HEK293 (cell line): ENCODE data around the gene UROC1.

Source experiments
- CTCF ChIA-PET: fragments of 350-600 bp; formaldehyde crosslinking; extraction: SDS; loops from one replicate; lab custom pipeline; 2021; ENCODE audit warnings: antibody characterized with exemption; lab: Yijun Ruan, JAX
- POLR2A ChIA-PET: fragments of 300-600 bp; formaldehyde crosslinking; extraction: SDS; loops from one replicate; lab custom pipeline; 2020; ENCODE audit warnings: antibody characterized with exemption, inconsistent platforms; lab: Yijun Ruan, JAX
- H3K27ac ChIP-seq: fragments of 200-500 bp; sonication (Bioruptor generic); 2 replicates; pipeline ENCODE4 v1.5.1; 2014; ENCODE audit warnings: low read depth, low read length, control low read depth, inconsistent platforms; ENCODE audit errors: extremely low read depth
- H3K36me3 ChIP-seq, 2 experiments: fragments of 200-500 bp in 1 of 2; sonication (Bioruptor generic) in 1 of 2; 1 replicate in 1 of 2; 2 replicates in 1 of 2; pipeline ENCODE4 v1.5.1; 2014 to 2017; ENCODE audit warnings: inconsistent platforms in 2 of 2, low read length in 2 of 2; ENCODE audit not compliant: control insufficient read depth in 2 of 2, insufficient read depth in 1 of 2
- H3K4me1 ChIP-seq: fragments of 200-500 bp; sonication (Bioruptor generic); 2 replicates; pipeline ENCODE4 v1.5.1; 2014; ENCODE audit warnings: mild to moderate bottlenecking, low read length, inconsistent platforms; ENCODE audit not compliant: control insufficient read depth, insufficient read depth
- H3K4me3 ChIP-seq: 2 replicates; pipeline ENCODE4 v1.5.1; 2011; ENCODE audit warnings: low read depth, mild to moderate bottlenecking, control low read depth, low read length, moderate library complexity
- H3K9me3 ChIP-seq: fragments of 200-500 bp; sonication (Bioruptor generic); 2 replicates; pipeline ENCODE4 v1.5.1; 2014; ENCODE audit warnings: low read depth, low read length, inconsistent platforms; ENCODE audit not compliant: control insufficient read depth, insufficient read depth
- AEBP2 ChIP-seq: fragments of 450-650 bp; formaldehyde crosslinking; IDR thresholded peaks from 2 replicates; pipeline ENCODE4 v1.5.1; 2016; ENCODE audit warnings: missing biosample characterization, missing genetic modification characterization, borderline replicate concordance
- CTCF ChIP-seq: fragments of 450-650 bp; formaldehyde crosslinking; IDR thresholded peaks from 2 replicates; pipeline ENCODE4 v1.5.1; 2016; ENCODE audit warnings: missing biosample characterization, missing genetic modification characterization
- ELK4 ChIP-seq: IDR thresholded peaks from 2 replicates; pipeline ENCODE4 v1.6.1; 2011; ENCODE audit warnings: mild to moderate bottlenecking, low read depth, low read length, borderline replicate concordance
- KLF9 ChIP-seq: fragments of 450-650 bp; formaldehyde crosslinking; IDR thresholded peaks from 2 replicates; pipeline ENCODE4 v1.5.1; 2016; ENCODE audit warnings: missing biosample characterization, missing genetic modification characterization, low read depth
- MYNN ChIP-seq: fragments of 450-650 bp; formaldehyde crosslinking; IDR thresholded peaks from 2 replicates; pipeline ENCODE4 v1.5.1; 2016; ENCODE audit warnings: missing biosample characterization, missing genetic modification characterization, borderline replicate concordance
- OVOL3 ChIP-seq: fragments of 450-650 bp; formaldehyde crosslinking; IDR thresholded peaks from 2 replicates; pipeline ENCODE4 v1.5.1; 2016; ENCODE audit warnings: missing biosample characterization, missing genetic modification characterization
- REST ChIP-seq: fragments of 450-650 bp; formaldehyde crosslinking; IDR thresholded peaks from 2 replicates; pipeline ENCODE4 v1.5.1; 2016; ENCODE audit warnings: missing biosample characterization, missing genetic modification characterization
- SCRT1 ChIP-seq: fragments of 450-650 bp; formaldehyde crosslinking; IDR thresholded peaks from 2 replicates; pipeline ENCODE4 v1.5.1; 2016; ENCODE audit warnings: missing biosample characterization, missing genetic modification characterization, borderline replicate concordance
- SP3 ChIP-seq: fragments of 450-650 bp; formaldehyde crosslinking; IDR thresholded peaks from 2 replicates; pipeline ENCODE4 v1.5.1; 2016; ENCODE audit warnings: missing biosample characterization, missing genetic modification characterization
- ZNF362 ChIP-seq: fragments of 450-650 bp; formaldehyde crosslinking; IDR thresholded peaks from 2 replicates; pipeline ENCODE4 v1.5.1; 2016; ENCODE audit warnings: missing biosample characterization, missing genetic modification characterization
- ZNF366 ChIP-seq: fragments of 450-650 bp; formaldehyde crosslinking; conservative IDR thresholded peaks from 2 replicates; pipeline ENCODE4 v1.5.1; 2016; ENCODE audit warnings: missing biosample characterization, missing genetic modification characterization
- ZNF426 ChIP-seq: fragments of 450-650 bp; formaldehyde crosslinking; IDR thresholded peaks from 2 replicates; pipeline ENCODE4 v1.5.1; 2017; ENCODE audit warnings: missing biosample characterization, missing genetic modification characterization, mild to moderate bottlenecking, inconsistent platforms, moderate library complexity
- ZNF488 ChIP-seq: fragments of 450-650 bp; formaldehyde crosslinking; IDR thresholded peaks from 2 replicates; pipeline ENCODE4 v1.5.1; 2016; ENCODE audit warnings: missing biosample characterization, missing genetic modification characterization
- ZNF501 ChIP-seq: fragments of 450-650 bp; formaldehyde crosslinking; IDR thresholded peaks from 2 replicates; pipeline ENCODE4 v1.5.1; 2016; ENCODE audit warnings: missing biosample characterization, missing genetic modification characterization
- ZNF521 ChIP-seq: fragments of 450-650 bp; formaldehyde crosslinking; IDR thresholded peaks from 2 replicates; pipeline ENCODE4 v1.5.1; 2017; ENCODE audit warnings: missing biosample characterization, mild to moderate bottlenecking, missing genetic modification characterization
- ZNF549 ChIP-seq: fragments of 450-650 bp; IDR thresholded peaks from 2 replicates; pipeline ENCODE4 v1.5.1; 2018; ENCODE audit warnings: missing biosample characterization, missing genetic modification characterization, mild to moderate bottlenecking, inconsistent platforms, moderate library complexity
- ZNF555 ChIP-seq: fragments of 450-650 bp; formaldehyde crosslinking; conservative IDR thresholded peaks from 2 replicates; pipeline ENCODE4 v1.5.1; 2017; ENCODE audit warnings: missing biosample characterization, mild to moderate bottlenecking, missing genetic modification characterization, inconsistent platforms
- ZNF600 ChIP-seq: fragments of 450-650 bp; formaldehyde crosslinking; IDR thresholded peaks from 2 replicates; pipeline ENCODE4 v1.5.1; 2016; ENCODE audit warnings: missing biosample characterization, missing genetic modification characterization
- ZNF626 ChIP-seq: fragments of 450-650 bp; sonication (Bioruptor Pico); formaldehyde crosslinking; IDR thresholded peaks from 2 replicates; pipeline ENCODE4 v1.5.1; 2018; ENCODE audit warnings: missing biosample characterization, missing genetic modification characterization, inconsistent platforms
- ZNF664 ChIP-seq: fragments of 450-650 bp; formaldehyde crosslinking; IDR thresholded peaks from 2 replicates; pipeline ENCODE4 v1.5.1; 2016; ENCODE audit warnings: missing biosample characterization, missing genetic modification characterization
- ZNF776 ChIP-seq: fragments of 450-650 bp; formaldehyde crosslinking; IDR thresholded peaks from 2 replicates; pipeline ENCODE4 v1.5.0; 2017; ENCODE audit warnings: missing biosample characterization, missing genetic modification characterization, borderline replicate concordance
- ZNF791 ChIP-seq: fragments of 450-650 bp; formaldehyde crosslinking; IDR thresholded peaks from 2 replicates; pipeline ENCODE4 v1.5.1; 2016; ENCODE audit warnings: missing biosample characterization, missing genetic modification characterization
- ZNF843 ChIP-seq: fragments of 450-650 bp; formaldehyde crosslinking; IDR thresholded peaks from 2 replicates; pipeline ENCODE4 v1.5.1; 2016; ENCODE audit warnings: missing biosample characterization, missing genetic modification characterization

UROC1 gene

GRCh38 chr3:126482503-126483255, 34.9 kb downstream of the UROC1 start:
- ChIA-PET POLR2A (no interaction called here), CTCF (interaction anchor here (0.5 kb wide), 1 partner anchor 10 kb away, joined by 3 read pairs; no protein-coding TSS in a partner anchor)
- no peak overlapping the region for H3K4me3 ChIP-seq
- H3K4me1 ChIP-seq = no peaks in the 10 kb centered on the region
- no peaks in the 10 kb centered on the region for H3K36me3 ChIP-seq
- TF ChIP-seq MYNN (no peak), ZNF488 (no peak), ZNF626 (no peak), KLF9 (tag by site-specific recombination) (no peak), ZNF555 (tag by site-specific recombination) (no peak), SCRT1 (tag by site-specific recombination) (no peak), ZNF362 (no peak), ZNF549 (tag by site-specific recombination) (no peak), REST (no peak), ZNF366 (no peak), CTCF (no peak), ZNF600 (tag by site-specific recombination) (no peak), ZNF501 (tag by site-specific recombination) (no peak), AEBP2 (no peak), ZNF843 (no peak)
- H3K27ac ChIP-seq = no peak overlapping the region
- H3K9me3 ChIP-seq = no peaks in the 10 kb centered on the region

- H3K36me3 ChIP-seq = no peaks in the 10 kb centered on the region
- H3K4me3 ChIP-seq = no peak overlapping the region
- no peaks in the 10 kb centered on the region for H3K9me3 ChIP-seq
- ChIA-PET CTCF (interaction anchor here (0.5 kb wide), 1 partner anchor 9 kb away, joined by 3 read pairs; no protein-coding TSS in a partner anchor), POLR2A (no interaction called here)
- no peaks in the 10 kb centered on the region for H3K4me1 ChIP-seq
- no peak overlapping the region for H3K27ac ChIP-seq
- TF ChIP-seq ZNF776 (no peak), OVOL3 (tag by site-specific recombination) (no peak), ZNF426 (tag by site-specific recombination) (no peak), ZNF664 (tag by site-specific recombination) (no peak), ZNF791 (tag by site-specific recombination) (no peak), ZNF521 (no peak), ELK4 (no peak), SP3 (tag by site-specific recombination) (no peak)
These were observed 35.6 kb downstream of the UROC1 start for GRCh38 chr3:126481808-126482502.
